Gastroesophageal sphincter (tissue), 4 donors: ENCODE measurements around the gene ISG15. TPM values are rescaled to one million over a fixed set of nuclear protein-coding genes. Genes with fewer than 3 reads are reported as not detected.
A peak's percentile ranks its signal among the peaks of the same experiment; 100 is the strongest.

Experiments used
- ATAC-seq: fragments of 150-250 bp; one replicate; pipeline ENCODE4 v1.9.1; 2016; ENCODE audit warnings: mild to moderate bottlenecking, moderate library complexity
- H3K27ac ChIP-seq, 4 donors: fragments of 200-600 bp; sonication (generic) in 3 of 4; 1 replicate in 3 of 4; 2 replicates in 1 of 4; pipeline ENCODE4 v1.5.1; 2016 to 2019
- H3K27me3 ChIP-seq: fragments of 200-600 bp; sonication (generic); one replicate; pipeline ENCODE4 v1.5.1; 2019
- H3K36me3 ChIP-seq, 2 donors: fragments of 200-600 bp; sonication (generic); one replicate each; pipeline ENCODE4 v1.5.1; 2019; ENCODE audit warnings: control low read depth in 1 of 2
- H3K4me1 ChIP-seq, 3 donors: fragments of 200-600 bp; sonication (generic); 1 replicate in 2 of 3; 2 replicates in 1 of 3; pipeline ENCODE4 v1.5.1; 2016 to 2019; ENCODE audit warnings: control low read depth in 2 of 3
- H3K4me3 ChIP-seq, 2 donors: fragments of 200-600 bp; sonication (generic); one replicate each; pipeline ENCODE4 v1.5.1; 2019; ENCODE audit warnings: mild to moderate bottlenecking in 1 of 2, moderate library complexity in 1 of 2
- H3K9me3 ChIP-seq, 3 donors: fragments of 200-600 bp; sonication (generic); one replicate each; pipeline ENCODE4 v1.5.1; 2017 to 2019; ENCODE audit warnings: control low read depth in 2 of 3
- CTCF ChIP-seq, 4 experiments: fragments of 200-600 bp in 2 of 4; fragments of 450-650 bp in 2 of 4; sonication (generic) in 1 of 4; IDR thresholded peaks; one replicate each; pipeline ENCODE4 v1.5.1; 2017 to 2019; ENCODE audit warnings: antibody characterized with exemption in 4 of 4, mild to moderate bottlenecking in 2 of 4, moderate library complexity in 2 of 4
- EP300 ChIP-seq: sonication (generic); formaldehyde crosslinking; IDR thresholded peaks from one replicate; pipeline ENCODE4 v1.6.1; 2017; ENCODE audit warnings: antibody characterized with exemption, mild to moderate bottlenecking
- POLR2A ChIP-seq, 2 donors: fragments of 450-650 bp; IDR thresholded peaks; one replicate each; pipeline ENCODE4 v1.6.1; 2017; ENCODE audit warnings: antibody characterized with exemption in 2 of 2, mild to moderate bottlenecking in 2 of 2, moderate library complexity in 1 of 2
- POLR2AphosphoS5 ChIP-seq: sonication (generic); formaldehyde crosslinking; IDR thresholded peaks from one replicate; pipeline ENCODE4 v1.6.1; 2017; ENCODE audit warnings: antibody characterized with exemption
- WGBS, 2 donors: methylation state at CpG; one replicate each; pipeline ENCODE4 v1.1.5; 2018; ENCODE audit warnings: low coverage in 1 of 2; 5-methylcytosine and 5-hydroxymethylcytosine counted together
- total RNA-seq, 4 donors: library from RNA; depleted of rRNA; stranded (reverse); fragments of >200 nt; gene quantifications; one replicate each; pipeline ENCODE4 v1.1.0, GENCODE V29; 2016

Gene ISG15
- total RNA-seq, 4 donors from 2014 or later: 26.9 to 56.2 (median 45.9) TPM

GRCh38 chr1:1000357-1001056, 12.8 kb upstream of the ISG15 start:
- H3K4me1 ChIP-seq: peaks cover 0 to 64% (median 19%) of the 10 kb centered on the region in 3 donors
- TF ChIP-seq POLR2A (IDR thresholded peaks at IDR 0.05) (peak in 1 of 2 donors; percentile 7), CTCF (IDR thresholded peaks at IDR 0.05) (no peak), POLR2AphosphoS5 (peak; percentile 78), EP300 (peak; percentile 72)
- 0 to 13% methylated on average over 1 to 3 of the region's 75 CpGs for WGBS, 2 donors
- H3K4me3 ChIP-seq: peak overlapping the region; percentile 55 to 86
- H3K27ac ChIP-seq: peak overlapping the region; percentile 91 to 99 (median 97)
- H3K36me3 ChIP-seq: peaks cover 0 to 3% of the 10 kb centered on the region in 2 donors
- H3K27me3 ChIP-seq: peaks cover 41% of the 10 kb centered on the region
- H3K9me3 ChIP-seq: no peaks in the 10 kb centered on the region
- ATAC-seq: peak; percentile 66

GRCh38 chr1:1001057-1001783, 12.1 kb upstream of the ISG15 start:
- H3K4me1 ChIP-seq: peaks cover 0 to 71% (median 21%) of the 10 kb centered on the region in 3 donors
- 0% methylated on average over 3 of the region's 58 CpGs; no CpG with 5 or more reads in 1 of the 2 donors for WGBS, 2 donors
- no peak for ATAC-seq

GRCh38 chr1:1003618-1004419, 9.5 kb upstream of the ISG15 start:
- no peak overlapping the region for H3K4me3 ChIP-seq
- H3K27me3 ChIP-seq: peaks cover 29% of the 10 kb centered on the region
- TF ChIP-seq POLR2A (IDR thresholded peaks at IDR 0.05) (no peak), EP300 (no peak), CTCF (IDR thresholded peaks at IDR 0.05) (no peak), POLR2AphosphoS5 (no peak)
- H3K9me3 ChIP-seq: no peaks in the 10 kb centered on the region
- H3K36me3 ChIP-seq: peaks cover 0 to 3% of the 10 kb centered on the region in 2 donors
- peaks cover 0 to 54% (median 13%) of the 10 kb centered on the region in 3 donors for H3K4me1 ChIP-seq
- no peak for ATAC-seq
- H3K27ac ChIP-seq: no peak overlapping the region
- WGBS, 2 donors: 79 to 100% methylated on average over 1 to 2 of the region's 22 CpGs

More at GRCh38 chr1:1001057-1001783, 12.1 kb upstream of the ISG15 start:
- Histone ChIP-seq H3K4me3 (peak overlapping the region; percentile 55 to 86), H3K36me3 (peaks cover 0 to 3% of the 10 kb centered on the region in 2 donors), H3K27ac (peak overlapping the region; percentile 91 to 99 (median 97)), H3K27me3 (peaks cover 47% of the 10 kb centered on the region), H3K9me3 (no peaks in the 10 kb centered on the region)
- TF ChIP-seq POLR2AphosphoS5 (no peak), EP300 (no peak), CTCF (IDR thresholded peaks at IDR 0.05) (no peak), POLR2A (IDR thresholded peaks at IDR 0.05) (no peak)

GRCh38 chr1:1004420-1004779, 8.9 kb upstream of the ISG15 start:
- Histone ChIP-seq H3K27ac (no peak overlapping the region), H3K27me3 (peaks cover 25% of the 10 kb centered on the region), H3K4me3 (no peak overlapping the region), H3K4me1 (peaks cover 0 to 49% (median 13%) of the 10 kb centered on the region in 3 donors), H3K9me3 (no peaks in the 10 kb centered on the region), H3K36me3 (peaks cover 0 to 3% of the 10 kb centered on the region in 2 donors)
- WGBS, 2 donors: 0% methylated on average over 1 of the region's 7 CpGs; no CpG with 5 or more reads in 1 of the 2 donors
- ATAC-seq: no peak
- TF ChIP-seq CTCF (IDR thresholded peaks at IDR 0.05): no peak
- no peak for TF ChIP-seq POLR2A (IDR thresholded peaks at IDR 0.05)
- no peak for TF ChIP-seq EP300
- TF ChIP-seq POLR2AphosphoS5: no peak
